ENCODE data around the gene VWDE.

DNA sequence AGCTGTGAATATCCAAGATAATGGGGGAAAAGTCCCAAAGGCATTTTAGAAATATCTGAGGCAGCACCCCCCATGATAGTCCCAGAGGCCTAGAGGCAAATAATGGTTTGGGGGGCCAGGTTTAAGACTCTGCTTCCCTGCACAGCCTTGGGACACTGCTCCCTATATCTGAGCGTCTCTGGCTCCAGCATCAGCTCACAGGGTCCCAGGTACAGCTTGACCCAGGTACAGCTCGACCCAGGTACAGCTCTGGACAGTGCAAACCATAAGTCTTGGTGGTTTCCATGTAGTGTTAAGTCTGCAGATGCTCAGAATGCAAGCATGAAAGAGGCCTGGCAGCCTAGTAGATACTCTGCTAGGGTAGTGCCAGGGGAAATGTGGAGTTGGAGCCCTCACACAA, 47.0 kb upstream of the VWDE start:
- TF ChIP-seq EZH2 (IDR thresholded peaks at IDR 0.05; ENCODE audit: borderline replicate concordance), result no peak
- TF ChIP-seq, protein P1, sequence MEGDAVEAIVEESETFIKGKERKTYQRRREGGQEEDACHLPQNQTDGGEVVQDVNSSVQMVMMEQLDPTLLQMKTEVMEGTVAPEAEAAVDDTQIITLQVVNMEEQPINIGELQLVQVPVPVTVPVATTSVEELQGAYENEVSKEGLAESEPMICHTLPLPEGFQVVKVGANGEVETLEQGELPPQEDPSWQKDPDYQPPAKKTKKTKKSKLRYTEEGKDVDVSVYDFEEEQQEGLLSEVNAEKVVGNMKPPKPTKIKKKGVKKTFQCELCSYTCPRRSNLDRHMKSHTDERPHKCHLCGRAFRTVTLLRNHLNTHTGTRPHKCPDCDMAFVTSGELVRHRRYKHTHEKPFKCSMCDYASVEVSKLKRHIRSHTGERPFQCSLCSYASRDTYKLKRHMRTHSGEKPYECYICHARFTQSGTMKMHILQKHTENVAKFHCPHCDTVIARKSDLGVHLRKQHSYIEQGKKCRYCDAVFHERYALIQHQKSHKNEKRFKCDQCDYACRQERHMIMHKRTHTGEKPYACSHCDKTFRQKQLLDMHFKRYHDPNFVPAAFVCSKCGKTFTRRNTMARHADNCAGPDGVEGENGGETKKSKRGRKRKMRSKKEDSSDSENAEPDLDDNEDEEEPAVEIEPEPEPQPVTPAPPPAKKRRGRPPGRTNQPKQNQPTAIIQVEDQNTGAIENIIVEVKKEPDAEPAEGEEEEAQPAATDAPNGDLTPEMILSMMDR (IDR thresholded peaks at IDR 0.05; ENCODE audit: poor library complexity), result no peak
- TF ChIP-seq EZH2phosphoT487 (IDR thresholded peaks at IDR 0.05; ENCODE audit: low read depth, severe bottlenecking, unreplicated experiment), result no peak

Data from hepatocyte (in vitro differentiated cells).